ENCODE results near the gene SLC7A6. TPM values are rescaled to one million over a fixed set of nuclear protein-coding genes. Genes with fewer than 3 reads are reported as not detected.

Gene SLC7A6
- total and polyA plus RNA-seq, 2 of the 8 experiments (the other 6 are each of a cell fraction or from before 2014, with no cell fraction given) = 28.0 to 37.8 TPM

DNA sequence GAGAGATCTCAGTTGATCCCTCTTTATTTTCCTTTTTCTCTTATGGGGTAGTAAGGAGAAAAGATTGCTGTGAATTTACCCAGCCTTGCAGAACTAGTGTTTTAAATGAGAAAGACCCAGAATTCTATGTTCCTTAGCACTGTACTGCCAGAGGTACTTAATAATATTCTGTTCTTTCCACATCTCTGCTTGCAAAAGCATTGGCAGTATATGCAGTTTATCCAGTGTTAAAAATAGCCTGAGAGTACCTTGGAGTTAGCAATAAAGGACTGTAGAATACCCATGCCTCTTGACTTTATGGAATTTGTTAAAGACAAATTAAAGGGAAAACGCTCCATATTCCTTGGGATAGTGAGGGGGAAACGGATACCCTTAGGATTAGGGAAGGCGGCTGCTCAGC lies 11.9 kb downstream of the SLC7A6 start (continued):
- TF ChIP-seq, protein P1, sequence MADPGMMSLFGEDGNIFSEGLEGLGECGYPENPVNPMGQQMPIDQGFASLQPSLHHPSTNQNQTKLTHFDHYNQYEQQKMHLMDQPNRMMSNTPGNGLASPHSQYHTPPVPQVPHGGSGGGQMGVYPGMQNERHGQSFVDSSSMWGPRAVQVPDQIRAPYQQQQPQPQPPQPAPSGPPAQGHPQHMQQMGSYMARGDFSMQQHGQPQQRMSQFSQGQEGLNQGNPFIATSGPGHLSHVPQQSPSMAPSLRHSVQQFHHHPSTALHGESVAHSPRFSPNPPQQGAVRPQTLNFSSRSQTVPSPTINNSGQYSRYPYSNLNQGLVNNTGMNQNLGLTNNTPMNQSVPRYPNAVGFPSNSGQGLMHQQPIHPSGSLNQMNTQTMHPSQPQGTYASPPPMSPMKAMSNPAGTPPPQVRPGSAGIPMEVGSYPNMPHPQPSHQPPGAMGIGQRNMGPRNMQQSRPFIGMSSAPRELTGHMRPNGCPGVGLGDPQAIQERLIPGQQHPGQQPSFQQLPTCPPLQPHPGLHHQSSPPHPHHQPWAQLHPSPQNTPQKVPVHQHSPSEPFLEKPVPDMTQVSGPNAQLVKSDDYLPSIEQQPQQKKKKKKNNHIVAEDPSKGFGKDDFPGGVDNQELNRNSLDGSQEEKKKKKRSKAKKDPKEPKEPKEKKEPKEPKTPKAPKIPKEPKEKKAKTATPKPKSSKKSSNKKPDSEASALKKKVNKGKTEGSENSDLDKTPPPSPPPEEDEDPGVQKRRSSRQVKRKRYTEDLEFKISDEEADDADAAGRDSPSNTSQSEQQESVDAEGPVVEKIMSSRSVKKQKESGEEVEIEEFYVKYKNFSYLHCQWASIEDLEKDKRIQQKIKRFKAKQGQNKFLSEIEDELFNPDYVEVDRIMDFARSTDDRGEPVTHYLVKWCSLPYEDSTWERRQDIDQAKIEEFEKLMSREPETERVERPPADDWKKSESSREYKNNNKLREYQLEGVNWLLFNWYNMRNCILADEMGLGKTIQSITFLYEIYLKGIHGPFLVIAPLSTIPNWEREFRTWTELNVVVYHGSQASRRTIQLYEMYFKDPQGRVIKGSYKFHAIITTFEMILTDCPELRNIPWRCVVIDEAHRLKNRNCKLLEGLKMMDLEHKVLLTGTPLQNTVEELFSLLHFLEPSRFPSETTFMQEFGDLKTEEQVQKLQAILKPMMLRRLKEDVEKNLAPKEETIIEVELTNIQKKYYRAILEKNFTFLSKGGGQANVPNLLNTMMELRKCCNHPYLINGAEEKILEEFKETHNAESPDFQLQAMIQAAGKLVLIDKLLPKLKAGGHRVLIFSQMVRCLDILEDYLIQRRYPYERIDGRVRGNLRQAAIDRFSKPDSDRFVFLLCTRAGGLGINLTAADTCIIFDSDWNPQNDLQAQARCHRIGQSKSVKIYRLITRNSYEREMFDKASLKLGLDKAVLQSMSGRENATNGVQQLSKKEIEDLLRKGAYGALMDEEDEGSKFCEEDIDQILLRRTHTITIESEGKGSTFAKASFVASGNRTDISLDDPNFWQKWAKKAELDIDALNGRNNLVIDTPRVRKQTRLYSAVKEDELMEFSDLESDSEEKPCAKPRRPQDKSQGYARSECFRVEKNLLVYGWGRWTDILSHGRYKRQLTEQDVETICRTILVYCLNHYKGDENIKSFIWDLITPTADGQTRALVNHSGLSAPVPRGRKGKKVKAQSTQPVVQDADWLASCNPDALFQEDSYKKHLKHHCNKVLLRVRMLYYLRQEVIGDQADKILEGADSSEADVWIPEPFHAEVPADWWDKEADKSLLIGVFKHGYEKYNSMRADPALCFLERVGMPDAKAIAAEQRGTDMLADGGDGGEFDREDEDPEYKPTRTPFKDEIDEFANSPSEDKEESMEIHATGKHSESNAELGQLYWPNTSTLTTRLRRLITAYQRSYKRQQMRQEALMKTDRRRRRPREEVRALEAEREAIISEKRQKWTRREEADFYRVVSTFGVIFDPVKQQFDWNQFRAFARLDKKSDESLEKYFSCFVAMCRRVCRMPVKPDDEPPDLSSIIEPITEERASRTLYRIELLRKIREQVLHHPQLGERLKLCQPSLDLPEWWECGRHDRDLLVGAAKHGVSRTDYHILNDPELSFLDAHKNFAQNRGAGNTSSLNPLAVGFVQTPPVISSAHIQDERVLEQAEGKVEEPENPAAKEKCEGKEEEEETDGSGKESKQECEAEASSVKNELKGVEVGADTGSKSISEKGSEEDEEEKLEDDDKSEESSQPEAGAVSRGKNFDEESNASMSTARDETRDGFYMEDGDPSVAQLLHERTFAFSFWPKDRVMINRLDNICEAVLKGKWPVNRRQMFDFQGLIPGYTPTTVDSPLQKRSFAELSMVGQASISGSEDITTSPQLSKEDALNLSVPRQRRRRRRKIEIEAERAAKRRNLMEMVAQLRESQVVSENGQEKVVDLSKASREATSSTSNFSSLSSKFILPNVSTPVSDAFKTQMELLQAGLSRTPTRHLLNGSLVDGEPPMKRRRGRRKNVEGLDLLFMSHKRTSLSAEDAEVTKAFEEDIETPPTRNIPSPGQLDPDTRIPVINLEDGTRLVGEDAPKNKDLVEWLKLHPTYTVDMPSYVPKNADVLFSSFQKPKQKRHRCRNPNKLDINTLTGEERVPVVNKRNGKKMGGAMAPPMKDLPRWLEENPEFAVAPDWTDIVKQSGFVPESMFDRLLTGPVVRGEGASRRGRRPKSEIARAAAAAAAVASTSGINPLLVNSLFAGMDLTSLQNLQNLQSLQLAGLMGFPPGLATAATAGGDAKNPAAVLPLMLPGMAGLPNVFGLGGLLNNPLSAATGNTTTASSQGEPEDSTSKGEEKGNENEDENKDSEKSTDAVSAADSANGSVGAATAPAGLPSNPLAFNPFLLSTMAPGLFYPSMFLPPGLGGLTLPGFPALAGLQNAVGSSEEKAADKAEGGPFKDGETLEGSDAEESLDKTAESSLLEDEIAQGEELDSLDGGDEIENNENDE (IDR thresholded peaks at IDR 0.05; ENCODE audit: insufficient replicate concordance, low read length) = no peak
- TF ChIP-seq POLR2AphosphoS5 (IDR thresholded peaks at IDR 0.05; ENCODE audit: low read depth, low read length) (no peak), ZNF274 (IDR thresholded peaks at IDR 0.05; ENCODE audit: borderline replicate concordance, extremely low read depth, low read length) (no peak), SIX5 (IDR thresholded peaks at IDR 0.05; ENCODE audit: low read depth, low read length) (no peak), EP300 (IDR thresholded peaks at IDR 0.05; ENCODE audit: borderline replicate concordance in 1 of 2, low read depth in 2 of 2, low read length in 2 of 2) (no peak), EGR1 (IDR thresholded peaks at IDR 0.05; ENCODE audit: borderline replicate concordance, low read depth, low read length) (no peak), GTF2F1 (IDR thresholded peaks at IDR 0.05; ENCODE audit: borderline replicate concordance, low read depth, low read length) (no peak), CTBP2 (IDR thresholded peaks at IDR 0.05; ENCODE audit: borderline replicate concordance, insufficient read depth, insufficient read length, low read length) (no peak), BCL11A (IDR thresholded peaks at IDR 0.05; ENCODE audit: low read depth in 2 of 2, low read length in 2 of 2) (no peak), TAF1 (IDR thresholded peaks at IDR 0.05; ENCODE audit: low read depth, low read length) (no peak)
